B cell (primary cell): ENCODE measurements around the gene DMAP1. TPM values are rescaled to one million over a fixed set of nuclear protein-coding genes. Genes with fewer than 3 reads are reported as not detected.

Experiments used
- ATAC-seq: fragments of 200-7000 bp; cut with Tn5 transposase; one replicate; pipeline ENCODE4 v1.10.0; 2021; ENCODE audit warnings: low read depth, mild to moderate bottlenecking, moderate number of reproducible peaks, moderate library complexity
- CTCF ChIA-PET: fragments of 350-600 bp; sonication (Branson Sonifier 250); formaldehyde crosslinking; loops from one replicate; lab custom pipeline; 2021; ENCODE audit warnings: antibody characterized with exemption, inconsistent platforms; lab: Charles Lee
- POLR2A ChIA-PET: fragments of 350-600 bp; sonication (Branson Sonifier 250); formaldehyde crosslinking; loops from one replicate; lab custom pipeline; 2021; ENCODE audit warnings: antibody characterized with exemption; lab: Charles Lee
- DNase-seq: peaks from one replicate; pipeline ENCODE4 v3.0.0; 2013
- H2AFZ ChIP-seq: 2 replicates; pipeline ENCODE4 v1.6.1; 2012; ENCODE audit warnings: mild to moderate bottlenecking, low read depth, low read length; ENCODE audit not compliant: insufficient read depth, poor library complexity, severe bottlenecking
- H3K27ac ChIP-seq, 2 donors: 1 replicate in 1 of 2; 2 replicates in 1 of 2; pipeline ENCODE4 v1.5.1; 2012 to 2013; ENCODE audit warnings: low read length in 2 of 2, mild to moderate bottlenecking in 2 of 2, moderate library complexity in 1 of 2
- H3K27me3 ChIP-seq, 4 experiments: fragments of 200-600 bp in 1 of 4; sonication (generic) in 1 of 4; replicated peaks in 1 of 4; 1 replicate in 2 of 4; 2 replicates in 2 of 4; pipeline versions ENCODE4 v1.6.1 to v1.7.0; 2013 to 2016; ENCODE audit warnings: low read length in 3 of 4, mild to moderate bottlenecking in 2 of 4, mixed read lengths in 1 of 4, moderate library complexity in 1 of 4; ENCODE audit not compliant: insufficient read depth in 4 of 4, control insufficient read depth in 3 of 4; ENCODE audit errors: control extremely low read depth in 1 of 4
- H3K36me3 ChIP-seq, 2 experiments: replicated peaks in 1 of 2; 1 replicate in 1 of 2; 2 replicates in 1 of 2; pipeline versions ENCODE4 v1.6.1 to v1.7.1; 2013; ENCODE audit warnings: low read length in 1 of 2; ENCODE audit not compliant: insufficient read depth in 2 of 2, control insufficient read depth in 1 of 2; ENCODE audit errors: control extremely low read depth in 1 of 2, extremely low read depth in 1 of 2
- H3K4me1 ChIP-seq, 2 donors: fragments of 200-600 bp in 1 of 2; sonication (generic) in 1 of 2; 1 replicate in 1 of 2; 2 replicates in 1 of 2; pipeline versions ENCODE4 v1.5.1 to v1.6.1; 2013 to 2017; ENCODE audit warnings: low read length in 2 of 2; ENCODE audit not compliant: control insufficient read depth in 2 of 2, insufficient read depth in 2 of 2
- H3K4me2 ChIP-seq: replicated peaks from 2 replicates; pipeline ENCODE3; 2012; ENCODE audit warnings: mild to moderate bottlenecking, low read depth, low read length; ENCODE audit not compliant: poor library complexity, severe bottlenecking
- H3K4me3 ChIP-seq, 5 experiments: fragments of 200-600 bp in 1 of 5; sonication (generic) in 1 of 5; 1 replicate in 3 of 5; 2 replicates in 2 of 5; pipeline versions ENCODE4 v1.5.1 to v1.7.0; 2011 to 2016; ENCODE audit warnings: low read length in 4 of 5, mild to moderate bottlenecking in 4 of 5, low read depth in 2 of 5, control low read depth in 1 of 5, moderate library complexity in 1 of 5; ENCODE audit not compliant: insufficient read depth in 1 of 5; ENCODE audit errors: control extremely low read depth in 1 of 5, extremely low read depth in 1 of 5
- H3K79me2 ChIP-seq: fragments of 200-600 bp; sonication (generic); one replicate; pipeline ENCODE4 v1.6.0; 2016; ENCODE audit warnings: low read length; ENCODE audit not compliant: control insufficient read depth, insufficient read depth
- H3K9ac ChIP-seq: fragments of 200-600 bp; sonication (generic); 2 replicates; pipeline ENCODE4 v1.6.1; 2017; ENCODE audit warnings: mild to moderate bottlenecking, low read length, moderate library complexity
- H3K9me3 ChIP-seq, 3 donors: one replicate each; pipeline versions ENCODE4 v1.6.1 to v1.7.1; 2013; ENCODE audit warnings: low read length in 2 of 3; ENCODE audit not compliant: control insufficient read depth in 2 of 3, insufficient read depth in 1 of 3; ENCODE audit errors: control extremely low read depth in 1 of 3
- H4K20me1 ChIP-seq: 2 replicates; pipeline ENCODE4 v1.6.0; 2012; ENCODE audit warnings: mild to moderate bottlenecking, low read length; ENCODE audit not compliant: insufficient read depth, control insufficient read depth, poor library complexity, severe bottlenecking
- H3K27ac Mint-ChIP-seq: one replicate; pipeline ENCODE4 v1.8.0; 2021; ENCODE audit warnings: mixed read lengths
- H3K27me3 Mint-ChIP-seq: one replicate; pipeline ENCODE4 v1.8.0; 2021; ENCODE audit warnings: mixed read lengths
- H3K4me1 Mint-ChIP-seq: one replicate; pipeline ENCODE4 v1.8.0; 2021; ENCODE audit warnings: mixed read lengths
- H3K4me3 Mint-ChIP-seq: one replicate; pipeline ENCODE4 v1.8.0; 2021; ENCODE audit warnings: mixed read lengths
- H3K9me3 Mint-ChIP-seq: one replicate; pipeline ENCODE4 v1.8.0; 2022; ENCODE audit warnings: mixed read lengths; ENCODE audit not compliant: insufficient read depth
- EZH2 ChIP-seq: IDR thresholded peaks from 2 replicates; pipeline ENCODE4 v1.6.1; 2012; ENCODE audit warnings: borderline replicate concordance, low read depth, mild to moderate bottlenecking, moderate library complexity, low read length; ENCODE audit not compliant: insufficient read depth, poor library complexity, severe bottlenecking
- WGBS: methylation state at CpG from one replicate; pipeline ENCODE4 v1.1.5; 2013; ENCODE audit warnings: missing lambda C conversion rate; ENCODE audit not compliant: insufficient coverage; 5-methylcytosine and 5-hydroxymethylcytosine counted together
- intact Hi-C: fragments of 100-400 bp; cut with micrococcal nuclease; formaldehyde crosslinking; loops from one replicate; pipeline ENCODE4 v1.10.0; 2022
- polyA plus RNA-seq: library from polyadenylated mRNA; depleted of rRNA; stranded (reverse); fragments of >200 nt; gene quantifications from 2 replicates; pipeline ENCODE4 v1.2.3, GENCODE V29; 2012
- total RNA-seq, 2 donors: library from RNA; stranded (reverse); fragments of 120-200 nt in 1 of 2; gene quantifications; 1 replicate in 1 of 2; 2 replicates in 1 of 2; pipeline versions ENCODE4 v1.2.3 to v1.2.4, GENCODE V29; 2013 to 2022
- TF ChIP-seq, protein P1 (sequence below): fragments of 200-600 bp; IDR thresholded peaks from one replicate; pipeline ENCODE4 v1.8.0; 2022; ENCODE audit warnings: antibody characterized with exemption, mild to moderate bottlenecking

Gene DMAP1
- total and polyA plus RNA-seq, 2 donors (not counting 1 experiment from before 2014, with no cell fraction given): 88.5 to 116 TPM

DNA sequence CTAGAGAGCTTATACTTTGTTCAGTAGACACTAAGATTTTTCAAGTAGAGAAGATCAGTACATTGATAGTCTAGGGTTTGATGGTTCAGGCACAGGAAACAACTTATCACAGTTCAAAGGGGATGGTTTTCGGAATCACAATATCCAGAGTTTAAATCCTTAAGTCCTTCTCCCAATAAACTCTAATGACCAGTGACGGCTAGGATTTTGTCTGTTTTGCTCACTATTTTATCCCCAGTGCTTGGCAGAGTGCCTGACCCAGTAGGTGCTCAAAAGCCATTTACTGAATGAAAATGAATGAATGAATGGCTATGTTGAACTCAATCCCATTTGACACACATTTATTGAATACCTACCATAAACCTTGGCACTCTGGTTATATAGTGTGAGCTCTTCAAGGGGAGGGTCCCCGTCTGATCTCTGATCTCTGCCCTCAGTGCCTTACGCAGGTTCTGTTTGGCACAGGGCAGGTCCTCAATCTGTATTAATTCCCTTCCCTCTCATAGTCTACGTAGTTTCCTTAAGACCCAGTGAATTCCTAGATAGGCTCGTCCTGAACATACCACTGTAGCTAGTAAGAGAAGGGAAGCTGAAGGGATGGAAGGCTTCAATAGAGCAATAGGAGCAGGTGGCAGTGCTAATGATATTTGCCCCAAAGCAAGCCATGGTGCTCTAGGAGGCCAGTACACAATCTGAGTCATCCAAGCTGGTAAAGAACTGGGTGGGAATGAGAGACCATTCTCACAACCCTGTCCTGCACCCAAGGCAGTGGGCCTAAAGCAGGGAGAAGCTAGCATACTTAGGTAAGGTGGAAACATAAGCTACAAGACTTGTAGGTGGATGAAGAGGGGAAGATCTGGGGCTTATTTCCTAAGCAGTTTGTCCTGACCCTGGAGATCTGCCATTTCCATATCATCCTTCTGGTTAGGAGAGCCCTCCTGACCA is 53.4 kb downstream of the DMAP1 start:
- Mint-ChIP-seq H3K27me3 (no peaks in the 10 kb centered on the region), H3K9me3 (no peaks in the 10 kb centered on the region), H3K27ac (no peak overlapping the region), H3K4me3 (no peak overlapping the region), H3K4me1 (peaks cover 8% of the 10 kb centered on the region)
- no peak overlapping the region for H3K27ac ChIP-seq
- WGBS: no CpG with 5 or more reads among the region's 6 CpGs
- POLR2A ChIA-PET: no interaction called here
- no peaks in the 10 kb centered on the region for H3K79me2 ChIP-seq
- peaks cover 0 to 4% of the 10 kb centered on the region in 2 donors for H3K4me1 ChIP-seq
- CTCF ChIA-PET: no interaction called here
- H3K9ac ChIP-seq: no peak overlapping the region
- no peak overlapping the region for H3K4me3 ChIP-seq
- intact Hi-C loops: no loop called here
- no peaks in the 10 kb centered on the region for H4K20me1 ChIP-seq
- no peaks in the 10 kb centered on the region for H3K27me3 ChIP-seq
- TF ChIP-seq, protein P1, sequence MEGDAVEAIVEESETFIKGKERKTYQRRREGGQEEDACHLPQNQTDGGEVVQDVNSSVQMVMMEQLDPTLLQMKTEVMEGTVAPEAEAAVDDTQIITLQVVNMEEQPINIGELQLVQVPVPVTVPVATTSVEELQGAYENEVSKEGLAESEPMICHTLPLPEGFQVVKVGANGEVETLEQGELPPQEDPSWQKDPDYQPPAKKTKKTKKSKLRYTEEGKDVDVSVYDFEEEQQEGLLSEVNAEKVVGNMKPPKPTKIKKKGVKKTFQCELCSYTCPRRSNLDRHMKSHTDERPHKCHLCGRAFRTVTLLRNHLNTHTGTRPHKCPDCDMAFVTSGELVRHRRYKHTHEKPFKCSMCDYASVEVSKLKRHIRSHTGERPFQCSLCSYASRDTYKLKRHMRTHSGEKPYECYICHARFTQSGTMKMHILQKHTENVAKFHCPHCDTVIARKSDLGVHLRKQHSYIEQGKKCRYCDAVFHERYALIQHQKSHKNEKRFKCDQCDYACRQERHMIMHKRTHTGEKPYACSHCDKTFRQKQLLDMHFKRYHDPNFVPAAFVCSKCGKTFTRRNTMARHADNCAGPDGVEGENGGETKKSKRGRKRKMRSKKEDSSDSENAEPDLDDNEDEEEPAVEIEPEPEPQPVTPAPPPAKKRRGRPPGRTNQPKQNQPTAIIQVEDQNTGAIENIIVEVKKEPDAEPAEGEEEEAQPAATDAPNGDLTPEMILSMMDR: no peak
- TF ChIP-seq EZH2: no peak
- H3K9me3 ChIP-seq: no peaks in the 10 kb centered on the region
- ATAC-seq (no peak), DNase-seq (no peak)
- H3K36me3 ChIP-seq: peaks cover 0 to 6% of the 10 kb centered on the region in 2 experiments
- H2AFZ ChIP-seq: no peak overlapping the region
- H3K4me2 ChIP-seq: no peak overlapping the region

DNA sequence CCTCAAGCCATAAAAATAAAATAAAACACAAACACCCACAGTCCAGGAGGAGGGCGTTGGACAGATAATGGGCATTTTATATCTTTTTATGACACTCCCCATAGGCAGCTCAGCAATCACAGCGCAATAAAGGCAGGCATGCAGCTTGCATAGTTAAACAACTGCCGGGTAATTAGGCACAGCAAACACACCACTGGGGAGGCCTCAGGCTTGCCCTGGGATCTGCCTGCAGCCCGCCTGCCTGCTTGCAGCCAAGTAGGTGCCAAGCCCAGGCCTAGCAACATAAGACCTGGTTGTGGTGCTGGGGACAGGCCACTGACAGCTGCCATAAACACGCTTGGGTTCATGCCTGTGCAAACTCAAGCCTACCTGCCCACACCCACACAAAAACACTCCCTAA is 54.2 kb downstream of the DMAP1 start:
- peaks cover 2% of the 10 kb centered on the region for H3K4me1 Mint-ChIP-seq
- Histone ChIP-seq H3K9me3 (no peaks in the 10 kb centered on the region), H3K4me1 (no peaks in the 10 kb centered on the region), H3K4me3 (no peak overlapping the region), H4K20me1 (no peaks in the 10 kb centered on the region), H2AFZ (no peak overlapping the region), H3K79me2 (no peaks in the 10 kb centered on the region), H3K36me3 (peaks cover 0 to 6% of the 10 kb centered on the region in 2 experiments), H3K27me3 (no peaks in the 10 kb centered on the region), H3K27ac (no peak overlapping the region), H3K4me2 (no peak overlapping the region), H3K9ac (no peak overlapping the region)
- intact Hi-C loops: no loop called here
- no peaks in the 10 kb centered on the region for H3K9me3 Mint-ChIP-seq
- ATAC-seq (no peak), DNase-seq (no peak)
- no peak overlapping the region for H3K4me3 Mint-ChIP-seq
- CTCF ChIA-PET: no interaction called here
- TF ChIP-seq, protein P1: no peak
- no peak for TF ChIP-seq EZH2
- POLR2A ChIA-PET: no interaction called here
- H3K27ac Mint-ChIP-seq: no peak overlapping the region
- no peaks in the 10 kb centered on the region for H3K27me3 Mint-ChIP-seq
- WGBS: 100% methylated on average over 5 of the region's 5 CpGs
